HuH-7.5 (cell line): Measurements from ENCODE around the gene AACS.
"Not testable (repeated sequence)": the region's sequence is repeated elsewhere in the genome, so short reads cannot be mapped to it uniquely, and the experiment has no call there.

Experiments
- DNase-seq: peaks from one replicate; pipeline ENCODE4 v3.0.0; 2011; ENCODE audit warnings: low spot score

The AACS gene

DNA sequence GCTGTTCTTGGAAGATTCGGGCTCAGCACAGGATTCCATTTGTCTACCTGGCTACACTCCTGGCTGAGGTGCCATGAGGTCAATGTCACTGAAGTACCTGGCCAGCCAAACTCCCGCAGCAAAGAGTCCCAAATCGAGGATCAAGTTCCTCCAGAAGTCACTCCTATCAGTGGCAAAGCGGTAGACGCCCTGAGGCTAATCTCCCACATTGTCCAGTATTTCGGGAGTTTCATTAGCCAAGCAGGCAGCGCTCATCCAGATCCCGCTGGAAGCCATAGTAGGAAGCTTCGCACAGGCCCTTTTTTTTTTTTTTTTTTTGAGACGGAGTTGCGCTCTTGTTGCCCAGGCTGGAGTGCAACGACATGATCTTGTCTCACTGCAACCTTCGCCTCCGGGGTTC is 8.9 kb upstream of the AACS start:
- DNase-seq: no peak

DNA sequence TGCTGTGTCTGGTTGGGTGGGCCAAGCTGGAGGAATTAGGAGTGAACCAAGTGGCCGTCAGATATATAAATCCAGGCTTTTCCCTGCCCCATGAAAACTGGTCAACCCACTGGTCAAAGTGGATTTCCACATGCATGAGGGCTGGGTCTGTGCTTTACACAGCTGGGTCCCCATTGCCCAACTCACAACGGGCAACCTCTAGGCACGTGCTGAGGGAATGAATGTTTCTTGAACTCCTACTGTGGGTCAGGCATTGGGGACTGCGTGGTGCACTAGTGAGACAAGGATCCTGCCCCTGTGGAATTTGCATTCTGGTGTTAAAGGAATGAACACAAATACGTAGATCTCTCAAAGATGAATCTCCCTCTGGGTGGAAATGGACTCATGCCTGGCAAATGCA is 7.5 kb upstream of the AACS start:
- DNase-seq: no peak

DNA sequence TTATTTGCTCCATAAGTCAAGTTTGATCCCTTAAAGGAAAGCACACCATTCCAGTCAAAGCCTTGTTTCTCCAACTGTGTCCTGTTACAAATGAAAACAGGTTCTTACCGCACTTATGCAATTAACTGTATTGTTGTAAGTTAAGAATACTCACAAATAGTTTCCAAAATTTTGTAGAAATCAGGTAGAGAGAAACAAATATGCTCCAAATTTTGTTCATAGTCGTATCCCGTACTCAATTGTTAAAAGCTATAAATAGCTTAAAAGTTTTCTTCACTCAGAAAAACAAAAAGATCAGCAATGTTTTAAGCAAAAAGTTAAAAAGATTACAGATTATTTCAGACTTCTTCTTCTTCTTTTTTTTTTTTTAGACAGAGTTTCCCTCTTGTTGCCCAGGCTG is 4.0 kb upstream of the AACS start:
- no peak for DNase-seq

DNA sequence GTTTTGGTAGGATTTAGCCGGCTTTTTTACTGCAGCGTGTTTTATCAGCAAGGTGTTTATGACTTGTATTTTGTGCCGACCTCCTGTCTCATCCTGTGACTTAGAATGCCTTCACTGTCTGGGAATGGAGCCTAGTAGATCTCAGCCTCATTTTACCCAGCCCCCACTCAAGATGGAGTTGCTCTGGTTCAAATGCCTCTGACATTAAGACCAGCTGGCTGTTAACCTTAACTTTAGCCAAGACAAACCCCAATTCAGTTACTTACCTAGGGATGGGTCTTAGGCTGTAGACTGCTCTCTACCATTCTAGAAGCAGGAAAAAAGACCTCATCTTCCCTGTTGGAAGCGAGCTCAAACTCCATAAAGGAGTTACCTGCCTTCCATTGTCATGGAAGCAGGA is 1.7 kb upstream of the AACS start:
- not testable (repeated sequence) for DNase-seq

DNA sequence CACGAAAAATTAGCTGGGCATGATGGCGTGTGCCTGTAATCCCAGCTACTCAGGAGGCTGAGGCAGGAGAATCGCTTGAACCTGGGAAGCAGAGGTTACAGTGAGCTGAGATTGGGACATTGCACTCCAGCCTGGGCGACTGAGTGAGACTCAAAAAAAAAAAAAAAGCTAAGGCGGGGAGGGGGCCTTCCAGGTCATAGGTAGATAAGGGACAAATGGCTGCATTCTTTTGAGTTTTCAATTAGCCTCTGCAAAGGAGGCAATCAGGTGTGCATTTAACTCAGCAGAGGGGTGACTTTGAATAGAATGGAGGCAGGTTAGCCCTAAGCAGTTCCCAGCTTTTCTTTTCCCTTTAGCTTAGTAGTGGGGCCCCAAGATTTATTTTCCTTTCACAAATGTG is 743 bp upstream of the AACS start:
- DNase-seq: no peak

DNA sequence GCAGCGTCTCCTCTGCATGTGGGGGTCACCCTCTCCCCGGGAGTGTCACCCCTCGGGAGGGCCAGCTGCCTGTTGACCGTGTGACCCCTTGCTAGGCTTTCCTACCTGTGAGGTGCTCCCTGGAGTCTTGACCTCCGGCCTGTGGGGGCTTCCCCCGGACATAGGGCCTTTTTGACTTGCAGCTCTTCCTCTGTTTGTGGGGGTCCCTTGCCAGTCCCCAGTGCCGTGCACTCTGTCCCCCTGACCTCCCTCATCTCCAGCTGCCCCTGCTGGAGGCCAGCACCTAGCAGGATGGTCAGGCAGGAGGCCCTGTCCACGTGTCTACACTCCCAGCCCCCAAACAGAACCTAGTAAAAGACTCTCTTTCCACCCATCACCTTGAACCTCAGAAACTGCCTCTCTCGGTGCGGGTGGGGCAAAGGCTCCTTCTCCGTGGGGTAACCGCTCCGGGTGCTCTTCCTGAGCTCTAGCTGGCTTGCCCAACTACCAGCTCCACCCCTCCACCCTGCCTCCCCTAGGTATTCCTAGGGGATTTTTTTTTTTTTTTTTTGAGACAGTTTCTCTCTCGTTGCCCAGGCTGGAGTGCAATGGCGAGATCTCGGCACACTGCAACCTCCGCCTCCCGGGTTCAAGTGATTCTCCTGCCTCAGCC is 810 bp downstream of the AACS start:
- no peak for DNase-seq

DNA sequence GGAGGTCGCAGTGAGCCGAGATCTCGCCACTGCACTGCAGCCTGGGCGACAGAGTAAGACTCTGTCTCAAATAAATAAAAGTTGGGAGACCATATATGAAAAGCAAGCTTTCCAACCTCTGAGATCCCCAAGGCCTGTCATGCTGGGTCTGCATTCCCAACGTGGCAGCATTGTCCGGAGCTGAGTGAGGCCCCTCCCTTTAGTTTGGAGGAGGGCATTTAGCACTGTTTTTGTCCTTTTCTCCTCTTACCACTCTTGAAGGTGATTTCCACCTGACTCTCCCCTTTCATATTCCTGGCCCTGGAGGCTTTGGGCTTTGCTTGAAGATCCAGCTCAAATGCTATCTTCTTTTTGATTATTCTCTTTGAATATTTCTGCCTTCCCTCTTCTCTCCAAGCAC is 3.2 kb downstream of the AACS start:
- DNase-seq: no peak

DNA sequence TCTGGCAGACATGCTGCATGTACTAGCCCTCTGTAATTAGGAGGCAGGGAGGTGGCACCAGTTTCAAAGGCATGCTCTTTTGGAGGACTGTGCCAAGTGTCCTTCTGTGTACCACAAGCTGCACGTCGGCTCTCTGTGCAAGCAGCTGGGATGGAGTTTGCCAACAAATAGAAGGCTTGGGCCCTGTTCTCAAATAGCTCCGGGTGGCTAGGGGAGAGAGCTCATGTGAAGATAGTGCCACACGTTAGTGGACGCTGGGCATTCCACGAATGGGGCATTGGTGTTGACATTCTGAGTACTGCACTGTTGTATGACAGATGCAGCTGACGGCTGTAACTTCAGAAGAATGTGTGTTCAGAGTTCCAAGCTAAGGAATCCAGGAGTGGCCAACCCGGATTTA is 4.4 kb downstream of the AACS start:
- no peak for DNase-seq

DNA sequence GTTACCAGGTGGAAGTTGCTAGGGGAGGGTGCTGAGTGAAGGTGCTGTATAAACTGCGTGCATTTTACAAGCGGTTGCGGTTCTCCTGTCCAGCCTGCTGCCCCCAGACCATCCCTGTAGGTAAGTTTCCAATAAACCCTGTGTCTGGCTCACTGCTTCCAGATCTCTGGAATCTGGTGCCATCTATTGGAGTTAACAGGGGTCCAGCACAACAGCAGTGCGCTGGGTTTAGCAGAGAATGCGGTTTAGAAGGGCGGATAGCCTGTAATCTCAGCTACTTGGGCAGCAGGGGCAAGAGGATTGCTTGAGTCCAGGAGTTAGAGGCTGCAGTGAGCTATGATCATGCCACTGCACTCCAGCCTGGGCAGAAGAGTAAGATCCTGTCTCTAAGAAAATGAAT is 4.9 kb downstream of the AACS start:
- no peak for DNase-seq

DNA sequence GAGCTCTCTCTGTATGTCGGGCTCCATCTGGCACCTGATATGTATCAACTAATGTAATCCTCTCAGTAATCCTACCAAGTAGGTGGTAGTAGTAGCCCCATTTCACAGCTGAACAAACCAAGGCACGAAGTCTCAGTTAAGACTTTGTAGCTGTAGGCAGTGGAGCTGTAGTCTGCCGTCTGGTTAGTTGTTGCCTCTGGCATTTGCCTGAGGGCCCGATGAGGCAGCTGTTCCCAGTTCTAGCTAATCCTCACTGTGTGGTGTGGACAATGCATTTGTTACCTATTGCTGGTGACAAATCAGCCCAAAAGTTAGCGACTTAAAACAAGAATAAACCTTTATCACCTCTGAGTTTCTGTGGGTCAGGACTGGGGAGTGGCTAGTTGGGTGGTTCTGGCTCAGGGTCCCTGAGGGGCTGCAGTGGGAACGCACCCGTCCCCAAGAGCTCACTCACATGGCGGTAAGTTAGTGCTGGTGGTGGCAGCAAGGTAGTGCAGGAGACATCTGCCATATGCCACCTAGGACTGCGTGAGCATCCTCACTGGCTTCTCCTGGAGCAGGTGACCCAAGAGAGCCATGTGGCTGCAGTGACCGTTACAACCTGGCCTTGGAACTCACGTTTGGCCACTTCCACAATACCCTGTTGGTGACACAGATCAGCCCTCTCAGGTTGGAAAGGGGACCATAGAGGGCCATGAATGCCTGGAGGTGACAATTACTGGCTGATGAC is 5.6 kb downstream of the AACS start:
- DNase-seq: no peak

DNA sequence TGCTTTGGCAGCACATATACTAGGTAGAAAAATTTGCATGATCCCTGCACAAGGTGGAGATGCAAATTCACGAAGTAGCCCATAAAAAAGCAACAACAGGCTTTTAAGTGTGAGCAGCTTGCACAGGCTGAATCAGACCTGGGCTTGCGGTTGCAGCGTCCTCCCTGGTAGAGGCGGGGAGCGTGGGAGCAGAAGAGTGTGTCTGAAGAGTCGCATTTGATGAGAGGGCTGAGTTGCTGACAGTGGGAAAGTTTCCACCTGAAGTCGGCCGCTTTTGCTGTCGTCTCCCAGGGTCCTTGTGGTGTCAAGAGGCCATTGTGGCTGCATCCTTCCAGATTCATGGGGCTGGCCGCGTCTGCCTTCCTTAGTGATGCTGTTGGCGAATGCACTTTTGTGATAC is 6.2 kb downstream of the AACS start:
- DNase-seq: no peak

DNA sequence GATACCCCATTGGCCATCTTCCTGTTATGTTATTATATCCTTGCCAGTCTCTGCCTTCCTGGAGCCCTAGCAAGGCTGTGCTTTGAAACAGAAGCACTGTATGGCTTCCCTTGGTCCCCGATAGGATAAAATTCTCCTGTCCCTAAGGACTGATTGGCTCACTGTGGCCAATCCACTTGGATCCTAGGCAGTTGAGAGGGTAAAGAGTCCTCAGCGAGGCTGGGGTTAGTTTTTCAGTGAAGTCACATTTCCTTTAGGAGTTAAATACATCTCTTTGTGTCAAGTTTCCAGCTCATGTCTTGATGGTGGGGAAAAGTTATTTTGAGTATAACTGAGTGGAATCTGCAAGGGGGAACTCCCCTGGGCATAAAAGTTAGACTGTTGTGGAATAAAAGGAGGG is 7.3 kb downstream of the AACS start:
- DNase-seq: no peak

DNA sequence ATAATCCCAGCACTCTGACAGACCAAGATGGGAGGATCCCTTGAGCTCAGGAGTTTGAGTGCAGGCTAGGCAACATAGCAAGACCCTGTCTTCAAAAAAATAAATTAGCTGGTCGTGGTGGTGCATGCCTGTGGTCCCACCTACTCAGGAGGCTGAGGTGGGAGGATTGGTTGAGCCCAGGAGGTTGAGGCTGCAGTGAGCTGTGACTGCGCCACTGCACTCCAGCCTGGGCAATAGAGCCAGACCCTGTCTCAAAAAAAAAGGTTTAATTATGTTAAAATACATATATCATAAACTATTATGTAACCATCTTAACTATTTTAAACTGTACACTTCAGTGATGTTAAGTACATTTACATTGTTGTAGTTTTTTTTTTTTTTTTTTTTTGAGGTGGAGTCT is 9.1 kb downstream of the AACS start:
- DNase-seq: not testable (repeated sequence)

DNA sequence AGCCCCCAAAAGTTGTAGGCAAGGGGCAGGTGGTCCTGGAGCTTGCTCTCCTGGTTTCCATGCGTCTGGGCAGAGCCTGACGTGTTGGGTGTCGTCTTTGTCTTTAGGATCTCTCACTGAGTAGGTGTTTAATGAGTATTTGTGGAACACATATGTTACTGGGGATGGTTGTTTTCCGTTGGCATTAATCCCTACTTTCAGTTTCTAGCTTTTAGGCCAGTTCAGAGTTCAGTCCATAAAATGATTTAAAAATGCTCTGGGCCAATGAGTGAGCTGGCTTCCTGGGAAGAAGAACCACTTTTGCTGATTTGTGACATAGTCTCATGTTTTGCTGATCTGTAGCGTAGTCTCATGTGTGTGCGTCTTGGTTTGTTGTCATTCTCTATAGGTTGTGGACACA is 10.9 kb downstream of the AACS start:
- DNase-seq: no peak

DNA sequence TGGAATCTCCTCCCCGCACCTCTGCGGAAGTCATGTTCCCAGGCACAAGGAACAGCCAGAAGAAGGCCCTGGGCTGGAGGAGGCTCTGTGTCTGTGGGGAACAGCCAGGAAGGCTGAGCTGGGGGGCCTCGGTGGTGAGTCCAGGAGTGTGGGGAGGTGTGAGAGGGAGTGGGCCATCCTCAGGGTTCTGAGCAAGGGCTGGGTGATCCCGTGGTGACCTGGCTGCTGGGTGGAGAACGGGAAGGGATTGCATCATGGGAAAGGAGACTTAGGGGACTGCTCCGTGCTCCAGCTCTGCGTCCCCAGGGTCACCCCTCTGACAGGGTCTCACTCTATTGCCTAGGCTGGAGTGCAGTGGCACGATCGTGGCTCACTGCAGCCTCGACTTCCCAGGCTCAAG is 13.8 kb downstream of the AACS start:
- DNase-seq: no peak

DNA sequence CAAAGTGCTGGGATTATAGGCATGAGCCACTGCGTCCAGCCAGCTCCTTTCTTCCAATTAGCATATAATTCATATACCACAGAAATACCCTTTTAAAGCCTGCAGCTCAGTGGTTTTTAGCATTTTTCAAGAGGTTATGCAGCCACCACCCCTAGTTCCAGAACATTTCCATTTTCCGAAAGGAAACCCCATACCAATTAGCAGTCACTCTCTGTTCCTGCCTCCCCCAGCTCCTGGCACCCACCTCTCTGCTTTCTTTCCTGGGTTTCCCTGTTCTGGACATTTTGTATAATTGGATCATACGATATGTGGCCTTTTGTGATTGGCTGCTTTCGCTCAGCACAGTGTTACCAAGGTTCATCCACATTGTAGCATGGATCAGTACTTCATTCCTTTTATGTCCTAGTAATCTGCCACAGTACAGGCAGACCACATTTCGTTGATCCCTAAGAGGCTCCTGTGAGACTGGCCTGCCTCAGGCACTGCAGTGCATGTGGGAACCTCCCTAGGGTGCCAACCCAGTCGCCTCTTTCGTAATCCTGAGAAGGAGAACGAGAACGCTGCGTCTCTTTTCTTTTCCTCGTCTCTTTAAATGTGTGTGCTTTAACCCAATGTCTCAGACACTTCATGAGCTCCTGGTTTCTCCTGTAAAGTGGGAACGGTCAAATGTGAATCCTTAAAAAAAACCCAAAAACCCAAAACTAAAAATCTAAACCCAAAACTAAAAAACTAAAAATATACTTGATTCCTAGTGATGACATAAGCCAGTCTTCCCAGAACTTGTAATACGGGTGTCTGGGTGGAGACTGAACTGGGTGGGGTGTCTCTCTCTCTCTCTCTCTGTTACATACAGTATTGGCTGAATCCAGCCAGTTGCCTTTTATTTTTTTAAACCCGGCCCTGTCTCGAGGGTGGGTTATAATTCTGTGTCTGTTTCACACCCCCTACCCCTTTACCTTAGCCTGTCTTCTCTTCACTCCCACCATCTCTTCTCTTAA is 14.7 kb downstream of the AACS start:
- DNase-seq: no peak

DNA sequence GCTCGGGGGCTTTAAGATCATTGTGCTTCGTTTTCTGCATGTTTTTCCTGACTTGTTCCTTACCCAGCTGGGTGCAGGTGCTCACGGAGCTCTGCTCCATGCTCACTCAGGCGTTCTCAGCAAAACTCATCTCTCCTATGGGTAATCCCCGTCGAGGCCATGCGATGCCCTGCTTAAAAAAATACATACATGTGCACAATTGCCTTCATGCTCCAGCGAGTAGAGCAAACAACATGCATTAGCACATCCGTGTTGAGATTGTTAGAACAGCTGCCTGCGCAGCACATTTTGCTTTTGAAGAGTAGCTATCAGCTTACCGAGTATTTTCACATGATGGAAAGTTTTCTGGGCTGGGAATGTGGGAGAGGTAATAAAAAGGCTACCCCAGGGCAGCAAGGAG is 16.2 kb downstream of the AACS start:
- no peak for DNase-seq

DNA sequence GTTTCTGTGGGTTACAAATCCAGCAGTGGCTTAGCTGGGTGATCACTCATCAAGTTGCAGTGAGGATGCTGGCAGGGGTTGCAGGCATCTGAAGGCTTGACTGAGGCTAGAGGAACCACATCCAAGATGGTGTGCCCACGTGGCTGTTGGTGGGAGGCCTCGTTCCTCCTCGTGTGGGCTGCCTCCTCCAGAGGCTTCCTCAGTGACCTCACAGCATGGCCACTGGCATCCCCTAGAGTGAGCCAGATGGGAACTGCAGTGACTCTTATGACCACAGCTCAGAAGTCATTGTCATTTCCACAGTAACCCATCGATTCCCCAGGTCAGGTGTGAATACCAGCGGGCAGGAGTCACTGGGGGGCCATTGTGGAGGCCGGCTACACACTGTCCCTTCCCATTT is 17.8 kb downstream of the AACS start:
- no peak for DNase-seq

DNA sequence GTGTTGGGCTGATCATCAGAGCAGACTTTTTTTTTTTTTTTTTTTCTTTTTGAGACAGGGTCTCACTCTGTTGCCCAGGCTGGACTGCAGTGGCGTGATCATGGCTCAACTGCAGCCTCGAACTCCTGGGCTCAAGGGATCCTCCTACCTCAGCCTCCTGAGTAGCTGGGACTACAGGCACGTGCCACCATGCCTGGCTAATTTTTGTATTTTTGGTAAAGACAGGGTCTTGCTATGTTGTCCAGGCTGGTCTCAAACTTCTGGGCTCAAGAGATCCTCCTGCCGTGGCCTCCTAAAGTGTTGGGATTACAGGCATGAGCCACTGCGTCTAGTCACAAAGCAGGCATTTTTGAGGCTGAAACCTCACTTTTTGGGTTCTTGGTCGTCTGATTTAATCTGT is 23.0 kb downstream of the AACS start:
- not testable (repeated sequence) for DNase-seq

DNA sequence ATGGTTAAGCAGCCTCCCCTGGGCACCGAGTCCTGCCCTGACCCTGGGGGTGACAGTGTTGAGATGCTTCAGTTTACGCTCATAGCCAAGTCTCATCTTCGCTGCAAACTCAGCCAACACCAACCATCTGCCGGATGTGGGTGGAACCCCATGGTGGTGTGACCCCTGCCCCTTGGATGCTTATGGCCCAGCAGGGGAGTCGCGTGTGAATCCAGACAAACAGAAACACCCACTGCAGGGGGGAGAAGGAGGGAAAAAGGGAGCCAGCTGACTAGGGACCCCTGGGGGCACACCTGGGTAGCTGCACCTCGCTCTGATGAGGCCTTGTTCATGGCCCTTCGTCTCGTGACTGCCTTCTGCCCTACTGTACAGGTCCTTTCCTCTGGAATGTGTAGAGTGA is 23.8 kb downstream of the AACS start:
- DNase-seq: no peak

DNA sequence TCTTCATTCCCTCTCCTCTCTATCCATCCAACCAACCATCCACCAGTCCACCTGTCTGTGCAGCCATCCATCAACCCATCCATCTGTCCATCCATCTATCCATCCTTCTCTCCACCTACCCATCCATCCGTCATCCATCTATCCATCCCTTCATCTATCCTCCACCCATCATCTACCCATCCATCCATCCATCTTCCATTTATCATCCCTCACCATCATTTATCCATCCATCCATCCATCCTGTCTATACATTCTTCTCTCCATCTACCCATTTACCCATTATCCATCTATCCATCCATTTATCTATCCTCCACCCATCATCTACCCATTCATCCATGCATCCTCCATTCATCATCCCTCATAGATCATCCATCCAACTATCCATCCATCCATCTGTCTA is 24.4 kb downstream of the AACS start:
- DNase-seq: no peak

DNA sequence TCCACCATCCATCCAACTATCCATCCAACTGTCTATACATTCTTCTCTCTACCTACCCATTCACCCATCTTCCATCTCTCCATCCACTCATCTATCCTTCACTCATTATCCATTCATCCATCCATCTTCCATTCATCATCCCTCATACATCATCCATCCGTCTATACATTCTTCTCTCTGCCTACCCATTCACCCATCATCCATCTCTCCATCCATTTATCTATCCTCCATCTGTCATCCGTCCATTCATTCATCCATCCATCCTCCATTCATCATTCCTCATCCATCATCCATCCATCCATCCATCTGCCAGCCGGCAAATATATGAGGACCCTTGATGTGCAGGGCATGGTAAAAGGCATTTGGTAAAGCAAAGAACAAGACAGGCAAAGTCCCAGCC is 25.2 kb downstream of the AACS start:
- DNase-seq: no peak

DNA sequence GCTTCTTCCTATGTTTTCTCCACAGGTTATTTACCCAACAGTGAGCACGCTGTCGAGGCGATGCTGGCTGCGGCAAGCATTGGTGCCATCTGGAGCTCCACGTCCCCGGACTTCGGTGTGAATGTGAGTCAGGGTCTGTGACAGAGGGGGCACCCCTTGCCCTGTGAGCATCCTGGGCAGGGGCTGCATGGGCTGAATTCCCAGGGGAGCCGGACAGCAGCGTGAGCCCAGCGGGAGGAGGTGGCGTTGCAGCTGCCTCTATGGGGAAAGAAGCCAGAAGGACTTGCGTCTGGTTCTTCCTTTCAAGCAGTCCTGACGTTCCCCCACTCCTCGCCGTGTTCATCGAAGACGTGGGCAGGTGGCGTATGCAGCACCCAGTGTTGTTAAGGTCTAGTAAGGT is 26.2 kb downstream of the AACS start:
- no peak for DNase-seq
